NCI-H2029 (cell line): ENCODE data around the gene SKAP2.
A peak's percentile ranks its signal among the peaks of the same experiment; 100 is the strongest.

ENCODE experiments used
- DNase-seq: peaks from one replicate; lab custom pipeline; 2025; lab: John Stamatoyannopoulos, UW

The SKAP2 gene

GRCh38 chr7:26663874-26664273 is 200.5 kb downstream of the SKAP2 start:
- no peak for DNase-seq

DNA sequence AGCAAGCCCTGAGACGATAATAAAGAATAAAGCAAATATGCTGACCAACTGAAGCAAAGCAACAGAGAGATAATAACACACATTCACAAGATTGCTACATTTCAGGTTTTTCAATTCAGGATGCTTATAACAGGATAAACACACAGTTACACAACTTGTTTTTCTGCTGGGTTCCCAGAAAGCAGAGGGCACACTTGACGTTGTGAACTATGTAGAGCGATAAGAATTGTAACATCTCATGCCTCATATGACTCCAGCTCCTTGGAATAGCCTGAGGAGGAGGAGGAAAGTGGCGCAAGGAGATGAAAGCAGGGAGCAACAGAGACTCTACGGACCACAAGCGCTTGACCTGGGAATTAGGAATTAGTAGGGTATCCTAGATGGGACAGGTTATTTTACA is 201.7 kb downstream of the SKAP2 start:
- DNase-seq = no peak

DNA sequence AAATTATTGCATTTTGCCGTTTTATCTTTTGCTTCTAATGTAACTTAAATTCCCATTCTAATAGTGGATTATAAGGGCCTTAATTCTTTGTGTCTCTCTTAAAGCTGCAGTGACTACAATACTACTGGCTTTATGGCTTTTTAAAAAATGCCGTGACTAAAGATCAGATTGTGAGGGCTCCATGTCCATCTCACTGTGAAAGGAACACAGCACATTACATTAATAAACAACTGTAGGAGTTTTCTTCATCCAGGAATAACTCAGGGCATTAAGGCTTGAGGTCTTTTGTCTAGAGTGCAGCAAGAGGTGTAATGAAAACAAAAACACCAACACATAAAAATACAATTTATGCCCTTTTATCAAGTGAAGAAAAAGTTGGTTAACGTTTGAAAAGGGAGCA is 205.3 kb downstream of the SKAP2 start:
- DNase-seq = no peak

DNA sequence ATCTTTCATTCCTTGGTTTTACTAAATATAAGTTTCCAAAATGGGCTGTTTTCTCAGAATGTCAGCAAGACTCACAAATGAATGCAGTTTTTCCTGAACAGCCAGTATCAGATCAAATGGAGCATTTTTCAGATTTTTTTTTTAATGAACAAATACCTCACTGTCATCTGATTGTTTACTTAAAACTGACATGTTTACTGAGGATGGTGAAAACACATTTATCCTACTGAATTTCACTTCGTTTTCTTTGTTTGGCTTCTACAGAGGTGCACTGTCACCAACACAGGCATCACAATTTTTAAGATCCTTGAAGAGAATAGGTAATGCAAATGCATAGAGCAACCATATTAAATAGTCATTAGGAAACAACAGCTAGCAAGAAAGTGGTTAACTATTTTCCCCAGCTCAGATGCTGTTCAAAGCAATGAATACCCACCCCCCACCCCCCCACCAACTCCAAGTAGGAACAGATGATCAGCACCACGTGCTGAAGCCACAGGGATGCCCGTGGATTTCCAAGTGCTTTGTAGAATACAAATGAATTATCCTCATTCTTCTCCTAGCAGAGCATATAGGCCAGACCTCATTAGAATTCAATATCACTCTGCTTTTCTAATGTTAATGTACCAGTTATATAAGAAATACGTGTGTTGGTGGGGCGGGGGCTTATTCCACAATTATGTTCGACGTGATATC is 205.9 kb downstream of the SKAP2 start:
- DNase-seq = no peak

DNA sequence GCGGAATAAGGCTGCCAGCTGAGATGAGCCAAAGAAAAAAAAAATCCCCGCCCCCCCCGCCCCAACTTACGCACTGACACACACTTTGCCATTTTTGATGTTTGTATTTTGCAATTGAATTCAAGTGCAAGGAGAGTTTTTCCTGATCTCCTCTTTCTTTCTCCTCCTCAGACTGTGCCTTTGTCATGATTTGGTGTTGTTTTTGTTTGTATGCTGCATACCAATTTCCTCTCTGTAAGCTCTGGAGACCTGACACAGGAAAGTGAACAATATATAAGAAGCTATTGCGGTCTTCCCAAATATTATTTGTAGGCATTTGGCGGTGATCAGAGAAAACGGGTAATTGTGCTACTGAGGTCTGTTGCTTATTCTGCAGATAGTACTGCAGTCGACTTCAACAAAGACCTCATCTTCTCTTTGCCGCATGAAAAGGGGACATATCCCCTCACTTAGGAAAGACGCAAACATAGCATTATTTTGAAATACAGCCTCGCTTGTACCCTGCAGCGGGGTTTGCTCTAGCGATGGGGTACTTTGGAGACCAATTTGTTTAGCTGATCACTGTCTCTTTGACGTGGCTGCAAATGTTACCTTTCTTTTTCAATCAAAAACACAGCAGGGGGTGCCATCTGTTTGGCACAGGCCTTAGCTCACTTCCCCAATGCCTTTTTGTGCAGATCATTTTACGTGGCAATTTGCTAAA is 206.6 kb downstream of the SKAP2 start:
- DNase-seq = no peak

DNA sequence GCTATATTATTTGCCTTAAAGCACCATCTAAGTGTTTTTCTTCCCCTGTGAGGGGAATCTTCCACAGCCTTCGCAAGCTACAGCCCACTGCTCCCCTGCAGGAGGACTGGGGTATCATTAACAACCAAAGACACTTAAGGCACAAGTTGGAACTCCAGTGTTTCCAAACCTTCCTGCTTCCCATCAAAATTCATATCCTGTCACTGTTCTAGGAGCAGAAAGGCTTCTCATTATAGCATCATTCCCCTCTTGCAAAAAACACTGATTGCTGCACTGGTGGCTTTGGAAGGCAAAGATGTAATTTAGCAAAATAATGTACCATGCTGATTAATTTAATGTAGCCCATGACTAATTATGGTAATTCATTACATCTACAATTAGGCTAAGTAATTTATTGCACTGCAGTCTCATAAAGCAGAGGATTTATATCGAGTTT is 207.2 kb downstream of the SKAP2 start:
- DNase-seq = no peak

GRCh38 chr7:26656735-26657134 is 207.7 kb downstream of the SKAP2 start:
- no peak for DNase-seq

DNA sequence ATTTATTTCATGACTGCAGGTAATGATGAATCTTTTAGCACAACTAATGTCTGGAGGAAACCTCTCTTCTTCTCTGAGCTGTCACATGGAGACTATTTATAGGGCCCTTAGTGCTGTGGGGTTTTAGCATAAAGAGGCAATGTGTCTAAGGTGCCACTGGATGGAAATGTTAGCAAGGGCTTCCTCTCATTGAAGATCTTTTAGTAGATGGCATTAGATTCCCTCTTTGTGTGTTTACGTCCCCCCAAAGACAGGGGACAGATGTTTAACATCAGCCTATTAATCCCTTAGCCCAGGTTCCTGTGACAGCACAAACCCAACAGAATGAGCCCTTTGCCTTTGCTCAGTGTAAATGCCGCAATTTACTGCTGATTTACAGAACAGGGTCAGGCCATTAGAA is 208.6 kb downstream of the SKAP2 start:
- no peak for DNase-seq

DNA sequence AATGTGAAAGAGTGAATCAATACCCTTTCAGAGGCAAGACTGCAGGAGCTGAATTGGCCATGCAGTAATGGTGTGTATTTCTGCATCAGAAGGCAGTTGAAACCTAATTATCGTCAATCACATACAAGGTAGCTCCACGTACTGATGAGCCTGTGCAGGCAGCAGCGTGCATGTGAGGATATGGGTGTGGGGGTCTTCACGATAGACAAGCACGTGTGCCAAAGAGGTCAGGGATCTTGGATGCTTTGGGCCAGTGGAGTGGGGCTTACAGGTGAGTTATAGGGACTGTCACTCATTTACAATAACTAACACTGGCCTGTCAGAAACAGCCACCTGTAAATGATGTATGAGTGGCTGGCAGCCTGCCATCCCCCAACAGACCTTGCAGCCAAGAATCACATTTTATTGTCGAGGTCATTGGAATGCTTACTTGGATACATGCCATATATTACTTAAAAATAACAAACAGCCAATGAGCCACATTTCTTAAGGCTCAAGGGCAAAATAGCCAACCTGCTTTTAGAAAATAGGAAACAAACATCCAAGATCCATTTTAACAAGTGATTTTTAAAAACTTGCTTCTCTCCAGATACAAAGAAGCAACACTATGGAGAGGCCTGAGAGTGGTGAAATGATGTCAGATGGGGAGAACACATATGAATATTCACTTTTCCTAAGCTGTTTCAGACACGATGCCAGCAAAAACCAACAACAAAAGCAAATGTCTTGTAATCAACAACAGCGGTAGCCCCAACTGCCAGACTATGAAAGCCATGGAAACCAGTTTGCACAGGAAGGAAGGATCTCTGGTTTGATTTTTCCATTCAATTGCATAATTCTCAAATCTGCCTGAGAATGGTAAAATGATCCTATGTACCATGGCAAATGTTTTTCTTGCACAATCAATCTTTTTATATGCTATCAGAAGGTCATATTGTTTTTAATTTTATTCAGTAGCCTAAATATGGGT is 210.7 kb downstream of the SKAP2 start:
- DNase-seq = peak; percentile 28

DNA sequence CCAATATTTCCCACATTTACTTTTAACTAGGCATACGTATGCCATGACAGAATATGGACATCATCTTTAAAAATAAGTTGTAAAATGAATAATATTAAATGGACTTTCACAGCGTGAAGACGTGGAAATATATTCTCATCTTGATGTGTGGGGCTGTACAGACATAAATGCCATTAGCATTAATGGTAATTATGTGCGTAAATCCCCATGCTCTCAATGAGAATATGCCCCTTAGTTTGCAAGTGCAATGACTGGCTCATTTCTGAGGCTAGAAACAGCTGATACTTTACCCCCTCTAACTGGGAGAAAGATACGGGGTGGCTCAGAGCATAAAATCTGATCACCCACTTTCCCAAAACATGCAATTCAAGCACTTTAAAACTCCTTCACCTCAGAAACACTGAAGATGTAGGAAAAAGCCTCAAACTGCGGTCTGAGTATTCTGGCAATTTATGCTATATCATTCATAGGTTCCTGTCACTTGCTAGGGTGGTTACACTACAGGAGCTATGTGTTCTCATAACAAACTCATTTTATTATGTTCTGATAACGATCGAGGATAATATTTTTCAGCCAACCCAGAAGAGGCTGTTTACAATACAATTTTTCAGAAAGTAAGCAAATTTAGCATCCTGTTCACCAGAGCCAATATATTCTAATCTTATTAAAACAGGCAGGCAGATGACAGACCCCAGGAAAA is 211.8 kb downstream of the SKAP2 start:
- DNase-seq = no peak

DNA sequence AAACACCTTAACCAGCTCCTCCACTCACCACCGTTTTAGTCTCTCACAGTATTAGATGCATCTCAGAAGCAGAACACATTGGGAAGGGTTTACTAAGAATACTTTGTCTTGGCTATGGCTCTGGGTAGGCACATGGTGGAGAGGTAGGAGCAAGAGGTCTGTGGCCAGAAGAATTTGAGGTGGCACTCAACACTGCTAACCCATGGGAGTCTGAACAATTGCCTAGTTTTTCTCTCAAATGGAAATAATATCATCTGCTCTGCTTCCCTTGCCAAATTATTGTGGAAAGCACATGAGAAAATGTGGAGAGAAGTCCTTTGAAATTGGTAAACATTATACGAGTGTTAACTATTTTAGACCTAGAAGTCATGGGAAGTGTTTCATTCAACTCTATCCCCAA is 214.3 kb downstream of the SKAP2 start:
- no peak for DNase-seq

- no peak for DNase-seq
These were observed 215.0 kb downstream of the SKAP2 start for GRCh38 chr7:26649388-26649787.

- no peak for DNase-seq
These were observed 215.8 kb downstream of the SKAP2 start for GRCh38 chr7:26648554-26648953.

DNA sequence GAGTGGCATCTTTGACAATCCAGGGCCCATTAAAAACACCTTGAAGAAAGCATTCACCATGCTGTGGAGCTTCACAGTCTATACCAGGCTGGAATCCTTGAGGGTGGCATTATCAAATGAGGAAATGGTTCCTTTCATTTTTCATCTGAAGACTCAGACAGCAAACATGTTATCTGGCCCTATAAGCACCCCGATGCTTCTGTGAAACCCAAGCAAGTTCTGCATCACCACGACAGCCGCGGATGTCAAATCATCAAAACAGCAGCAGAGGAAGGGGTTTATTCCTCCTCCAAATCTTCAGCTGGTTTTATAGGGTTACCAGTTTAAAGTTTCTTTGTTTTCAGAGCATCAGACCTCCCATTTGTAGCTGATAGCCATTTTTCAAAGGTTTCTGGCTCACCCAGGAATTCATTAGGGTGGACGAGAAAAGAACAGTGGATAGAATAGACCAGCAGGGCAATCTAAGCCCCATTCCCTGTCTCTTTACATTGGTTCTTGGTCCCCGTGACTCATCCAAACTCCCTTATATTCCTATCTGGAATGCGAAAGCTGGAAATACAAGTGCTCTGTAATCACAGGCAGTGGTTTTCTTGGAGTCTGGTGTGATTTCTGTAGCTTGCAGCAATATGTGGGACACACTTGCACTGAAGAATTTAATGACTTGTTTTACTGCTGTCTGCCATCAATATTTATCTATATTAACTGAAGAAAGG is 217.9 kb downstream of the SKAP2 start:
- no peak for DNase-seq

DNA sequence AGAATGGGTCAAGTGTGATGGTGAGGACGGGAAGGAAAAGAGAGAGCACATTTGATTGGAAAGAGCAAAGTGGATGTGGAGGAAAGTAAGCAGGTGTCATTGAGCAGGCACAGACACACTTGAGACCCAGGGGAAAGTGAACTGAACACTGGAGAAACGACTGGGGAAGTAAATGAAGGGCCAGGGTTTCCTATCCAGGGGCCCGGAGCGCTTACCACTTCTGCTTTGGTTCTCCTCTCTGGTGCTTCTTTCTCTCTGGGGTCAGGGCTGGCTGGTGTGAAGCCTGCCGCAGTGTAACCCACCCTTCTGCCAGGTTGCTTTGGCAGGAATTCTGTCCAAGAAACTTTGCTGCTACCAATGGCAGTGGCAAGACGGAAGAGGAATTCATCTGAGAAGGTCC is 219.3 kb downstream of the SKAP2 start:
- no peak for DNase-seq

DNA sequence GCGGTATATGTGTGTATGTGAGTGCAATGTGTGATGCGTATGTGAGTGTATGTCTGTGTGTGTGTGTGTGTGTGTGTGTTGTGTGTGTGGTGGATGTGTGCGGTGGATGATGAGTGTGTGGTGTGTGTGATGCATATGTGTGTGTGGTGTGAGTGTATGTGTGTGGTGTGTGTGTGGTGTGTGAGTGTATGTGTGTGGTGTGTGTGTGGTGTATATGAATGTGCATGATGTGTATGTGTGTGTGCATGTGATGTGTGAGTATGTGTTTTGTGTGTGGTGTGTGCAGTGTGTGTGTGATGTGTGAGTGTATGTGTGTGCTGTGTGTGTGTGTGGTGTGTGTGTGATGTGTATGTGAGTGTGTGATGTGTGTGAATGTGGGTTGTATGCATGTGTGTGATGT is 222.0 kb downstream of the SKAP2 start:
- DNase-seq = no peak

GRCh38 chr7:26639695-26640094 is 224.7 kb downstream of the SKAP2 start:
- DNase-seq = no peak

DNA sequence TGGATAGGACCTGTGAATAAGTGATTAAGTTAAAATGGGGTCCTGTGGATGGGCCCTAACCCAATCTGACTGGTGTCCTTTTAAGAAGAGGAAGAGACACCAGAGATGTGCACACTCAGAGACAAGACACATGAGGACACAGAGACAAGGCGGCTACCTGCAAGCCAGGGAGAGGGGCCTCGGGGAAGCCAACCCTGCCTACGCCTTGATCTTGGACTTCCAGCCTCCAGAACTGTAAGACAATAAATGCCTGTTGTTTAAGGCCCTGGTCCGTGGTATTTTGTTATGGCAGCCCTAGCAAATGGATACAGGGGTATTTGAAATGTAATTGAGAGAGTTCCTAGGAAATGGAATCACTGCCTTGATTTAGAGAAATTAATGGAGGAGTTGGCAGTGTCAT is 225.3 kb downstream of the SKAP2 start:
- no peak for DNase-seq

DNA sequence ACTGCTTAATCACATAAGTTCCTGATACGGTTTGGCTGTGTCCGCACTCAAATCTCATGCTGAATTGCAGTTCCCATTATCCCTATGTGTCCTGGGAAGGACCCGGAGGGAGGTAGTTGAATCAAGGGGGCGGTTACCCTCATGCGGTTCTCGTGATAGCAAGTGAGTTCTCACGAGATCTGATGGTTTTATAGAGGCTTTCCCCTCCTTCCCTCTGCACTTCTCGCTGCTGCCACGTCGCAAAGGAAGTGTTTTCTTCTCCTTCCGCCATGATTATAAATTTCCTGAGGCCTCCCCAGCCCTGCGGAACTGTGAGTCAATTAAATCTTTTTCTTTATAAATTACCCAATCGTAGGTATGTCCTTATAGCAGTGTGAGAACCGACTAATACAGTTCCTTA is 226.2 kb downstream of the SKAP2 start:
- DNase-seq = no peak

DNA sequence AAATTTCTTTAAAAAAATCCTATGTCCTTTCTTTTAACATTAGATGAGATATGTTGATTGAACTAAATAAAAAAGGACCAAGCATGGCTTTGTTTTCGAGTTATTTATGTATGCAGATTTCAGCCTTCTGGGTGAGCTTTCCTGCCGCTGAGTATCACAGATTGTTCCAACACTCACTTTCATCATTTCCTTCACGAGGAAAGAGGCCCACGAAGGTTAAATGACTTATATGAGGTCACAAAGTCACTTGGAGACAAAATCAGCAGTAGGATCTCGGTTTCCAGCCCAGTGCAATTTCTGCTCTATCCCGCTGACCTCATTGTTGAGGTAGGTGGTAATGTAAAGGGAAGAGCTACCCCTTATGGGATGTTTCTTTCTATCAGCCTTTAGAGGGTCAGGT is 226.8 kb downstream of the SKAP2 start:
- no peak for DNase-seq

- no peak for DNase-seq
These were observed 227.6 kb downstream of the SKAP2 start for GRCh38 chr7:26636808-26637207.
